ENCODE results near the gene ACTR3C.

DNA sequence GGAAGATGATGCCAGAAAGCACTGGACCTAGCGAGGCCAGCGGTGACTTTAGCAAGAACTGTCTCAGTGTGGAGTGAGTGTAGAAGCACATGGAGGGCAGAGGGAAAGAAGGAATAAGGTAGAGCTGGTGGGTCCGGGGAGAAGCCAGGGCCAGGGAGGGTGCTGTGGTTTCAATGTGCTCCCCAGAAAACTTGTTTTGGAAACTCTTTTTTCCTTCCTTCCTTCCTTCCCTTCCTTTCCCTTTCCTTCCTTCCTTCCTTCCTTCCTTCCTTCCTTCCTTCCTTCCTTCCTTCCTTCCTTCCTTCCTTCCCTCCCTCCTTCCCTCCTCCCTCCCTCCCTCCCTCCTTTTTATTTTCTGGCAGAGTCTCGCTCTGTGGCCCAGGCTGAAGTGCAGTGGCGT lies 23.6 kb upstream of the ACTR3C start:
- TF ChIP-seq, protein P1, sequence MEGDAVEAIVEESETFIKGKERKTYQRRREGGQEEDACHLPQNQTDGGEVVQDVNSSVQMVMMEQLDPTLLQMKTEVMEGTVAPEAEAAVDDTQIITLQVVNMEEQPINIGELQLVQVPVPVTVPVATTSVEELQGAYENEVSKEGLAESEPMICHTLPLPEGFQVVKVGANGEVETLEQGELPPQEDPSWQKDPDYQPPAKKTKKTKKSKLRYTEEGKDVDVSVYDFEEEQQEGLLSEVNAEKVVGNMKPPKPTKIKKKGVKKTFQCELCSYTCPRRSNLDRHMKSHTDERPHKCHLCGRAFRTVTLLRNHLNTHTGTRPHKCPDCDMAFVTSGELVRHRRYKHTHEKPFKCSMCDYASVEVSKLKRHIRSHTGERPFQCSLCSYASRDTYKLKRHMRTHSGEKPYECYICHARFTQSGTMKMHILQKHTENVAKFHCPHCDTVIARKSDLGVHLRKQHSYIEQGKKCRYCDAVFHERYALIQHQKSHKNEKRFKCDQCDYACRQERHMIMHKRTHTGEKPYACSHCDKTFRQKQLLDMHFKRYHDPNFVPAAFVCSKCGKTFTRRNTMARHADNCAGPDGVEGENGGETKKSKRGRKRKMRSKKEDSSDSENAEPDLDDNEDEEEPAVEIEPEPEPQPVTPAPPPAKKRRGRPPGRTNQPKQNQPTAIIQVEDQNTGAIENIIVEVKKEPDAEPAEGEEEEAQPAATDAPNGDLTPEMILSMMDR (IDR thresholded peaks at IDR 0.05): no peak
- TF ChIP-seq EZH2 (IDR thresholded peaks at IDR 0.05) (no peak), EZH2phosphoT487 (IDR thresholded peaks at IDR 0.05) (no peak)
